ENCODE measurements around the gene FOSL1. TPM values are rescaled to one million over a fixed set of nuclear protein-coding genes. Genes with fewer than 3 reads are reported as not detected.
A peak's percentile ranks its signal among the peaks of the same experiment; 100 is the strongest.

Gene FOSL1
- total and polyA plus RNA-seq, 2 of the 13 experiments (the other 11 are each of a cell fraction or from before 2014, with no cell fraction given), result 4.0 to 4.1 TPM

- TF ChIP-seq PATZ1 (CRISPR knock-in tag; IDR thresholded peaks at IDR 0.05) (peak; percentile 48; the same call in 1 of the 2 replicates), CENPX (CRISPR knock-in tag; IDR thresholded peaks at IDR 0.05) (no peak), TFDP1 (CRISPR knock-in tag; IDR thresholded peaks at IDR 0.05; ENCODE audit: borderline replicate concordance) (no peak), ZC3H4 (CRISPR knock-in tag; IDR thresholded peaks at IDR 0.05; ENCODE audit: borderline replicate concordance) (no peak), DMTF1 (CRISPR knock-in tag; IDR thresholded peaks at IDR 0.05) (no peak), PRDM10 (CRISPR knock-in tag; IDR thresholded peaks at IDR 0.05; ENCODE audit: low read depth) (no peak), HNRNPUL1 (IDR thresholded peaks at IDR 0.05; ENCODE audit: low read depth, low read length) (no peak), ZNF597 (CRISPR knock-in tag; IDR thresholded peaks at IDR 0.05) (no peak), RXRB (CRISPR knock-in tag; IDR thresholded peaks at IDR 0.05; ENCODE audit: borderline replicate concordance) (peak; percentile 85), SIN3A (IDR thresholded peaks at IDR 0.05; ENCODE audit: borderline replicate concordance, low read depth, low read length) (no peak), RARA (CRISPR knock-in tag; IDR thresholded peaks at IDR 0.05) (peak; percentile 98), ZNF17 (CRISPR knock-in tag; IDR thresholded peaks at IDR 0.05) (no peak), POLR2G (IDR thresholded peaks at IDR 0.05; ENCODE audit: low read depth, low read length) (peak; percentile 17; the same call in 1 of the 2 replicates), NCOR1 (IDR thresholded peaks at IDR 0.05; ENCODE audit: borderline replicate concordance, low read length) (peak; percentile 93; the same call in 1 of the 2 replicates), ATF7 (IDR thresholded peaks at IDR 0.05) (no peak), ATF7 (CRISPR knock-in tag; IDR thresholded peaks at IDR 0.05) (no peak), MLLT10 (CRISPR knock-in tag; IDR thresholded peaks at IDR 0.05) (no peak), ZSCAN9 (CRISPR knock-in tag; IDR thresholded peaks at IDR 0.05; ENCODE audit: borderline replicate concordance) (no peak), ZNF768 (CRISPR knock-in tag; IDR thresholded peaks at IDR 0.05) (no peak)
- TF ChIP-seq, protein P1, sequence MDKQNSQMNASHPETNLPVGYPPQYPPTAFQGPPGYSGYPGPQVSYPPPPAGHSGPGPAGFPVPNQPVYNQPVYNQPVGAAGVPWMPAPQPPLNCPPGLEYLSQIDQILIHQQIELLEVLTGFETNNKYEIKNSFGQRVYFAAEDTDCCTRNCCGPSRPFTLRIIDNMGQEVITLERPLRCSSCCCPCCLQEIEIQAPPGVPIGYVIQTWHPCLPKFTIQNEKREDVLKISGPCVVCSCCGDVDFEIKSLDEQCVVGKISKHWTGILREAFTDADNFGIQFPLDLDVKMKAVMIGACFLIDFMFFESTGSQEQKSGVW (CRISPR knock-in tag; IDR thresholded peaks at IDR 0.05; ENCODE audit: borderline replicate concordance), result no peak
Measured at GRCh38 chr11:65854161-65854592, 46.0 kb downstream of the FOSL1 start (continued).
